BE2C (cell line): ENCODE measurements around the gene CXCL9.

Source experiments
- DNase-seq: peaks from one replicate; pipeline ENCODE4 v3.0.0-alpha.2; 2020
- H3K27me3 ChIP-seq: fragments of 250-450 bp; sonication (Bioruptor Pico); 2 replicates; pipeline ENCODE4 v1.5.1; 2020; ENCODE audit warnings: mild to moderate bottlenecking
- H3K36me3 ChIP-seq: fragments of 250-450 bp; sonication (Bioruptor Pico); 2 replicates; pipeline ENCODE4 v1.5.1; 2020; ENCODE audit warnings: mild to moderate bottlenecking
- H3K4me1 ChIP-seq: fragments of 250-450 bp; sonication (Bioruptor Pico); 2 replicates; pipeline ENCODE4 v1.5.1; 2020
- H3K4me3 ChIP-seq: 2 replicates; pipeline ENCODE4 v1.5.1; 2011; ENCODE audit warnings: low read depth, low read length
- H3K9me3 ChIP-seq: fragments of 250-450 bp; sonication (Bioruptor Pico); 2 replicates; pipeline ENCODE4 v1.5.1; 2020
- TF ChIP-seq, protein P1 (sequence below): IDR thresholded peaks from 2 replicates; pipeline ENCODE4 v1.5.1; 2012; ENCODE audit warnings: mild to moderate bottlenecking, low read depth, low read length

CXCL9 gene

DNA sequence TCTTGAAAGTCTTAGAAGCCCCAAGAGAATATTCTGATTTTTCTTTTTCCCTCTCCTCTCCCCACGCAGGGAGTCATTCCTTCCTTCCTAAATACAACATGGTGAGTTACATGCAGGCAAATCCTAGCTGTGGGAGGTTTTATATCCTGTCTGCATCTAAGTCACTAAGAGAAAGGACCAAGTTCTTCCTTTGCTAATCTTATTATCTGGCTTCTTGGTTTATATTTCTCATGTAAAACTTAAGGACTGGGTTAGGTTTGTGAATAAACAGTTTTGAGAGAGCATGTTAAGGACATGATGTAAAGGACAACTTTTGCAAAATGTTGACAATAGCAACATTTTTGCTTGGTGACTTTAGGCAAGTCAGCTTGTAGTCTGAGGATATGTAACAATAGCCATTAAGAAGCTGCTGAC is 5.1 kb upstream of the CXCL9 start:
- H3K9me3 ChIP-seq, result no peaks in the 10 kb centered on the region
- H3K27me3 ChIP-seq, result peaks cover 14% of the 10 kb centered on the region
- H3K36me3 ChIP-seq, result no peaks in the 10 kb centered on the region
- TF ChIP-seq, protein P1, sequence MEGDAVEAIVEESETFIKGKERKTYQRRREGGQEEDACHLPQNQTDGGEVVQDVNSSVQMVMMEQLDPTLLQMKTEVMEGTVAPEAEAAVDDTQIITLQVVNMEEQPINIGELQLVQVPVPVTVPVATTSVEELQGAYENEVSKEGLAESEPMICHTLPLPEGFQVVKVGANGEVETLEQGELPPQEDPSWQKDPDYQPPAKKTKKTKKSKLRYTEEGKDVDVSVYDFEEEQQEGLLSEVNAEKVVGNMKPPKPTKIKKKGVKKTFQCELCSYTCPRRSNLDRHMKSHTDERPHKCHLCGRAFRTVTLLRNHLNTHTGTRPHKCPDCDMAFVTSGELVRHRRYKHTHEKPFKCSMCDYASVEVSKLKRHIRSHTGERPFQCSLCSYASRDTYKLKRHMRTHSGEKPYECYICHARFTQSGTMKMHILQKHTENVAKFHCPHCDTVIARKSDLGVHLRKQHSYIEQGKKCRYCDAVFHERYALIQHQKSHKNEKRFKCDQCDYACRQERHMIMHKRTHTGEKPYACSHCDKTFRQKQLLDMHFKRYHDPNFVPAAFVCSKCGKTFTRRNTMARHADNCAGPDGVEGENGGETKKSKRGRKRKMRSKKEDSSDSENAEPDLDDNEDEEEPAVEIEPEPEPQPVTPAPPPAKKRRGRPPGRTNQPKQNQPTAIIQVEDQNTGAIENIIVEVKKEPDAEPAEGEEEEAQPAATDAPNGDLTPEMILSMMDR, result no peak
- no peaks in the 10 kb centered on the region for H3K4me1 ChIP-seq
- no peak overlapping the region for H3K4me3 ChIP-seq
- DNase-seq, result no peak

DNA sequence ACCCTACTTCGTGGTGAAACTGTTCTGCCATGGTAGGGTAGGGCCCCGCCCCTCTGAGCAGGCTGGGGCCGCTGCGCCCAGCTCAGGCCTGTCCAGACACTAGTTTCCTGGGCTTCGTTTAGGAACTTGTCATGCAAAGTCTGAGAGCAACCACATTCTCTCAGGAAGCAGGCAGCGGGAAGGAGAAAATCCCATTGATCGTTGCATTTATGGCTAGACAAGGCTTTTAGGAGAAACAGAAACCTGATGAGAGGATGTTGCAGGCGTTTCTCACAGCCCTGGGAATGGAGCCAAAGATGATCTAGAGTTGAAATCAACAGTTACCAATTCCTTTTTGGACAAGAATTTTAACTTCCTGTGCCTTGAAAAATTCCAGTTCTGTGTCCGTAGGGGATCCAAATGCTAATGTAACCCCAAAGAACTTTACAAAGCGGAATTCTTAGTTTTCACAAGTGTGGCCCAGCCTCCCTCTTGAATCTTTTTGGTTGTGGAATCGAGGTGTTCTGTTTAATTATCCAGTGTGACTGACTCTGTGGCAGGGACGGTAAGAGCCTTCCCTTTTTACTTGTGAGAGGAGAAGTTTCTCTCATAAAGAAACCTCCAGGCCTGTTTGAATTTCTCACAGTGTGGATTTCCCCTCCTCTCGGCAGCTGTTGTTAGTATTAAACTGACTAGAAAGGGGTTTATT is 4.5 kb upstream of the CXCL9 start:
- H3K27me3 ChIP-seq, result peaks cover 14% of the 10 kb centered on the region
- TF ChIP-seq, protein P1, result no peak
- H3K4me3 ChIP-seq, result no peak overlapping the region
- H3K9me3 ChIP-seq, result no peaks in the 10 kb centered on the region
- H3K4me1 ChIP-seq, result no peaks in the 10 kb centered on the region
- no peaks in the 10 kb centered on the region for H3K36me3 ChIP-seq
- DNase-seq, result no peak

DNA sequence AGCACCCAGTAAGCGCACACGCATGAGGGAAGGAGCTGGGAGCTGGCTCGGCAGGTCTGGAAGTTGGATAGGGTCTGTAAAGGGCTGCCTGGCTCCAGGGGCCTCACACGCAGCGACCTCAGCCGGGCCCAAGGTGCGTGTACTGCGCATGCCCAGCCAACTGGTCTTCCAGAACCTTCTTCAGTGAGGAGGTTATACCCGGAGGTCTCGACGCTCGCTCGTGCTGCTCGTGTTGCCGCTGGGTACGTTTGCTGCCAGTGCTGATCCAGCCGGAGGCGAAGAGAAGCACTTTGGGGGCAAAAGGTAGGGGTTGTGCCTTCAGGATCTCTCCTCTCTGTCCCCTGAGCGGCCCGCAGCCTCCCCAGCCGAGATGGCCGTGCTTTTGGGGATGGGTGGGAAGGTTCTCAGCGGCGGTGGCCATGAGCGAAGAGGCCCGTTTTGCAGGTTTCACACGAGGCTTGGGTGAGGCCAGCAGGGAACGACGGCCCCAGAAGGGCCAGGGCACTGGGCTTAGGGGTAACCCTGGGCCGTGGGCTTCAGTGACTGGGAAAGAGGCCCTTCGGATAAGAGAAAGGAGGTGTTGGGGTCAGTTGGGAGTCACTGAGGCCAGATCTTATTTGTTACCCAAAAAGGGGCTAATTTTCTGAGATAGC is 3.8 kb upstream of the CXCL9 start:
- Histone ChIP-seq H3K27me3 (peaks cover 19% of the 10 kb centered on the region), H3K4me1 (no peaks in the 10 kb centered on the region), H3K4me3 (no peak overlapping the region), H3K9me3 (no peaks in the 10 kb centered on the region), H3K36me3 (no peaks in the 10 kb centered on the region)
- TF ChIP-seq, protein P1, result no peak
- no peak for DNase-seq

DNA sequence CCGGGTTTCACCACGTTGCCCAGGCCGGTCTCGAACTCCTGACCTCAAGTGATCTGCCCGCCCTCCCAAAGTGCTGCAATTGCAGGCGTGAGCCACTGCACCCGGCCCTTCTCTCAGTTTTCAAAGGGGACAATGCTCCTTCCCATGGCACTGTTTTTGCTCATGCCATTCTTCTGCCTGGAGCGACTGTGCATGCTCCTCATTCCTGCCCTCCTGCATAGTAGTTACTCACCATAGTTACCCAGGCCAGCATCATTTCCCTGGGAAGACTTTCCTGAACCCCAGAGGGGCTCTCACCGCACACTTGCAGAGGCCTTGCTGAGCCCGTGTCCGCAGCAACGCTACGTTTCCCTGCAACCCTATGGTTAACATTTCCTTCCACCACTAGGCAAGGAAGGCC is 3.3 kb upstream of the CXCL9 start:
- no peaks in the 10 kb centered on the region for H3K36me3 ChIP-seq
- H3K27me3 ChIP-seq, result peaks cover 25% of the 10 kb centered on the region
- no peaks in the 10 kb centered on the region for H3K4me1 ChIP-seq
- DNase-seq, result no peak
- H3K4me3 ChIP-seq, result no peak overlapping the region
- H3K9me3 ChIP-seq, result no peaks in the 10 kb centered on the region
- TF ChIP-seq, protein P1, result no peak

DNA sequence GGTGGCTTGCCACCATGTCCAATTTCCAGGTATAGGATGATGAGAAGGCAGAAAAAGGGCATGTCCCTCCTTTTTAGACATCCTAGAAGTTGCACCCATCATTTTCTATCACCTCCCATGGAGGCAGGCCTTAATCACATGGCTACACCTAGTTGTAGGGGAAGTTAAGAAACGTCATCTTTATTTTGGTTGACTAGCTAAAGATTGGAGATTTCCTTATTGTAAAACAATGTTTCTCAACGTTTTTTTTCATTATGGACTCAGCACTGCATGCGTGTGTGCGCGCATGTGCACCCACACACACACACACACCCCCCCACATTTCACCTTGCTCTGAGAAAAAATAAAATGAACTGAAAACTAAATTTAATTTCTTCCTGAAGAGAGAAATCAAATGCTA is 2.0 kb upstream of the CXCL9 start:
- Histone ChIP-seq H3K4me1 (no peaks in the 10 kb centered on the region), H3K4me3 (no peak overlapping the region), H3K9me3 (no peaks in the 10 kb centered on the region), H3K36me3 (no peaks in the 10 kb centered on the region), H3K27me3 (peaks cover 31% of the 10 kb centered on the region)
- TF ChIP-seq, protein P1, result no peak
- DNase-seq, result no peak

DNA sequence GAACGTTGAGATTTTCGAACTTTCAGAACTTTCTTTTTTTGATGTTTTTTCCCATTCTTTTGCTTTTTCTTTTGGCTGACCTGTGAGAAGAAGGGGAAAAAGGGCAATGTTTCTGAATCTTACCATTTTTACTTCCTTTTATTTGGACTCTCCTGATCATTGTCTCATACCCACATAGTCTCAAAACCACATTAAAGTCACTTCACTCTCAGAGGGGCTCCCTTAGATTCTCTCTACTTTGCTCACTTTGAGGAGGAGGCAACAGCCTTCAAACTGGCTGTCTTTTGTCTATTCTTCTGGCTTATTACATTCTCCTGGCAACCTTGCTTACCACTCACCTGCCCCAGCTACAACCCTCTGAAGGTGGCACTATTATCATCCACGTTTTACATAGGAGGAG is 3.7 kb downstream of the CXCL9 start:
- Histone ChIP-seq H3K4me3 (no peak overlapping the region), H3K9me3 (no peaks in the 10 kb centered on the region), H3K36me3 (no peaks in the 10 kb centered on the region), H3K27me3 (peaks cover 31% of the 10 kb centered on the region), H3K4me1 (no peaks in the 10 kb centered on the region)
- DNase-seq, result no peak
- TF ChIP-seq, protein P1, result no peak
